ENCODE data around the gene SEMA4D.
A peak's percentile ranks its signal among the peaks of the same experiment; 100 is the strongest.

Gene SEMA4D

GRCh38 chr9:89500008-89500407 lies 2.1 kb upstream of the SEMA4D start:
- DNase-seq (ENCODE audit: low spot score): no peak

GRCh38 chr9:89498852-89499480 lies 1.1 kb upstream of the SEMA4D start:
- DNase-seq (ENCODE audit: low spot score): peak; percentile 57

DNA sequence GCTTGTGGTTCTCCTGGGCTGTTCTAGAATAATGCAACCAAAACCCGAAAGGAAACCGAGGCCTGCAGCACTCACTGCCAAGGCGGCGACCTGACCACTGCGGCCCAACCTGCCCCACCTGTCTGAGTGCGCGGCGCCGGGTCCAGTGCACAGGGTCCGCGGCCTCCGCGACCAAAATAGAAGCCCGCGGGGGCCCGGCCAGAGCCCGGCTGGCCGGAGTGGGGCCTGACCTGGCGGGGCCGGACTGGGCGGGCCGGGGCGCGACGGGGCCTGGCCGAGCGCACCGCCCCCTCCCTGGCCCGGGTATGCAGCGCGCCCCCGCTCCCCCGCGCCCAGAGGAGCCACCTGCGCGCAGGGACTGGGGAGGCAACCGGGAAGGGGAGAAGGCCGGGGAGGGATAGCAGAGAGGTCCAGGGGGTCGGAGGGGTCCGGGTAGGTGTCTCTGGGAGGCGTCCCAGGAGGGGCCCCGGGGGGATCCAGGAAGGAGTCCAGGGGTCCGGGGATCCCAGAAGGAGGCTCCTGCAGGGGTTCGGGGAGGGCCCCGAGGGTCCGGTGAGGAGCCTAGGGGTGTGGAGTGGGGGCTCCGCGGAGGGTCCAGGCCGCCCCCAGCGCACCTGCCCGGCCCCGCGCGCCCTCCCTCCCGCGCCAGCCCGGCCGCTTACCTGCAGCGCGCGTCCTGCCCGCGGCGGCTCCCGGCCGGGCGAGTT lies 503 bp downstream of the SEMA4D start:
- no peak for DNase-seq (ENCODE audit: low spot score)

GRCh38 chr9:89496645-89497256 lies 1.2 kb downstream of the SEMA4D start:
- DNase-seq (ENCODE audit: low spot score): no peak

GRCh38 chr9:89495824-89496560 lies 1.9 kb downstream of the SEMA4D start:
- DNase-seq (ENCODE audit: low spot score): no peak

GRCh38 chr9:89494199-89494598 lies 3.7 kb downstream of the SEMA4D start:
- DNase-seq (ENCODE audit: low spot score): no peak

DNA sequence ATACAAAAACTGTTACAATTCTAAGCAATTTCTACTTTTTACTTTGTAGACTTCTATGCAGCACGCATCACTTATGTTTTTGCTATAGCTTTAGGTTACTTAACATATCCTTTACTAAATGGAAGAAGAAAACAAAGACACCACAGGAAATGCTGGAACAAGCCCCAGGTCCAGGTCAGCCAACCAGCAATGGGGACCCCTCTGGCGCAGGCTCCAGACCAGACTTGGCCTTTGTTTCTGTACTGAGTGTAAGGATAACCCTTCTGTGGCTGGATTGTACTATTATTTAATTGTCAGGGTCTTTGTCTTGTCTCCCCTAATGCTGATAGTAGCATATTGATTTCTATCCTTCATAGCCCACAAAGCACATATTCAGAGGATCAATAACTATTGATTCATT lies 4.2 kb downstream of the SEMA4D start:
- no peak for DNase-seq (ENCODE audit: low spot score)

DNA sequence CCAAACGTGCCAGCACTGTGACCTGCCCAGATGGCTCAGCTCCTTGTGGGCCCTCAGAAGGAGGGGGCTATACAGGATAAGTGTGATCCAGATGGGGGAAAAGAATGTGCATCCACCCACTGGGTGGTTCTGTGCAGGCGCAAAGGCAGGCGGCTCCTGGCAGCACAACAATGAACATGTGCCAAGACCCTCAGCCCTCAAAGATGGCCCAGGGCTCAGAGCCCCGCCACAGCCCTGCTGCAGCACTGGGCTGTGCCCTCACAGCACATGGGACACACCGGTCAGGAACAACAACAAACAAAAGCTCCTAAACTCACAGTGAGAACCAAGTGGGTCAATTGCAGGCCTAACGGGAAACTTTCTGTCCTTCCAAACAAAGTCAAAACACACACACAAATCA lies 4.7 kb downstream of the SEMA4D start:
- no peak for DNase-seq (ENCODE audit: low spot score)

DNA sequence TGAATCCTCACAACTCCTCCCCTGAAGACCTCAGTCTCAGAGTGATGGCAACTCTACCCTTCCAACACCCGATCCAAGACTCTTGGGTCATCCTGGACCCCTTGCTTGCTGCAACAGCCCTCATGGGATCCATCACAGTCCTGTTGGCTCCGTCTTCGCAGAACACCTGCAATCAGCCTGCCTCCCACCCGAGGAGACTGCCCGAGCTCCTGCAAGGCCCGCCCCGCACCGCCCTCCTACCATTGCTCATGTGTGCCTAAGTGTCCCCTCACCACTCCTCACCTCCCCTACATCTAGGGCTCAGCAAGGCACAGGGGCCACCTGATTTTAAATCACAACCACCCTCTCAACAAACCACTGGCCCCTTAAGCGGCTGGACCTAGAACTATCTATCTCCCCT lies 5.3 kb downstream of the SEMA4D start:
- DNase-seq (ENCODE audit: low spot score): no peak

- DNase-seq (ENCODE audit: low spot score): no peak
These were observed 6.2 kb downstream of the SEMA4D start for GRCh38 chr9:89491694-89492093.

DNA sequence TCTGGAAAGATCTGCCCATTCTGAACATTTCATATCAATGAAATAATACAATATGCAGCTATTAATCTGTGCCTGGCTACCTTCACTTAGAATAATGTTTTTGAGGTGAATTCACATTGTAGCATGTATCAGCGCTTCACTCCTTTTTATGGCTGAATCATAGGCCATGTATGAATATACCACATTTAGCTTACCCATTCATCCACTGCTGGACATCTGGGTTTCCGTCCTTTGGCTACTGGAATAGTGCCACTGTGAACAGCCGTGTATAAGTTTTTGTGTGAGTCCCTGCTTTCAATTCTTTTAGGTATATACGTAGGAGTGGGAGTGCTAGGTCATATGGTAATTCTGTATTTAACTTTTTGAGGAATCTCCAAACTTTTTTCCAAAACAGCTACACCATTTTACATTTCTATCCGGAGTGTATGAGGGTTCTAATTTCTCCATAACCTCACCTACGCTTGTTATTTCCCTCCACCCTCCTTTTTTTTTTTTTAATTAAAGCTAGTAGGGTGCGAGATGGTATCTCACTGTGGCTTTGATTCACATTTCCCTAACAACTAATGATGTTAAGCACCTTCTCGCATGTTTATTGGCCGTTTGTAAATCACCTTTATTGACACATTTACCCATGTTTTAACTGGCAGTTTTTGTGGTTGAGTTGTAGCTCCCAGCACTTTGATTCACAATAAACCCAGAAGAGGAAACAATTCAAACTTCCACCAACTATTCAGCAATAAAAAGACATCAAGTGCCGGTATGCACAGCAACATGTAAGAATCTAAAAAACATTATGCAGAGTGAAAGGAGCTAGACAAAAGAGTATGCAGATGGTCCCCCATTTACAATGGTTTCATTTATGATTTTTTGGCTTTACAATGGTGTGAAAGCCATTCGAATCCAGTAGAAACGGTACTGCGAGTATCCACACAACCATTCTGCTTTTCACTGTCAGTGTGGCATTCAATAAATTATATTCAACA lies 8.1 kb downstream of the SEMA4D start:
- peak; percentile 87 for DNase-seq (ENCODE audit: low spot score)

DNA sequence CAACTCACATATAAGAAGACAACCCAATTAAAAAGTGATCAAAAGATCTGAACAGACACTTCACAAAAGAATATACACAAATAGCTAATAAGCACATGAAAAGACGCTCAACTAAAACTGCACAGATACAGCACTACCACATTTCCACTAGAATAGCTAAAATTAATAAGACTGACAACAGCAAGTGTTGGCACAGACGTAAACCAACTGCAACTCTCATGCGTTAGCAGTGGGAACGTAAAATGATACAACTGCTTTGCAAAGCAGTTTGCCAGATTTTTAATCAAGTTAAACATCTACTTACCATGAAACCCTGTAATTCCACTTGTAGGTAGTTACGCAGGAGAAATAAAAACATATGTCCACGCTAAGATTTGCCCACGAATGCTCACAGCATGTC lies 9.0 kb downstream of the SEMA4D start:
- DNase-seq (ENCODE audit: low spot score): no peak

DNA sequence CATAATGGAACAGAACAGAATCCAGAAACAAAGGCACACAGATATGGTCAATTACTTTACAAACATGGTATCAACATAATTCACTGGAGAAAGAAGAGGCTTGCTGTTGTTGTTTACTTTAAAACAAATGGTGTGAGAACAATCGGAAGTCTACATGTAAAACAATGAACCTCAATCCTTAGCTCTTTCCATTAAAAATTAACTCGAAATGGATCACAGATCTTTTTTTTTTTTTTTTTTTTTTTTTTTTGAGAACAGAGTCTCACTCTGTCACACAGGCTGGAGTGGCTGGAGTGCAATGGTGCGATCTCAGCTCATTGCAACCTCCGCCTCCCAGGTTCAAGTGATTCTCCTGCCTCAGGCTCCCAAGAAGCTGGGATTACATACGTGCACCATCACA lies 9.8 kb downstream of the SEMA4D start:
- no peak for DNase-seq (ENCODE audit: low spot score)

- no peak for DNase-seq (ENCODE audit: low spot score)
These were observed 11.2 kb downstream of the SEMA4D start for GRCh38 chr9:89486681-89487080.

DNA sequence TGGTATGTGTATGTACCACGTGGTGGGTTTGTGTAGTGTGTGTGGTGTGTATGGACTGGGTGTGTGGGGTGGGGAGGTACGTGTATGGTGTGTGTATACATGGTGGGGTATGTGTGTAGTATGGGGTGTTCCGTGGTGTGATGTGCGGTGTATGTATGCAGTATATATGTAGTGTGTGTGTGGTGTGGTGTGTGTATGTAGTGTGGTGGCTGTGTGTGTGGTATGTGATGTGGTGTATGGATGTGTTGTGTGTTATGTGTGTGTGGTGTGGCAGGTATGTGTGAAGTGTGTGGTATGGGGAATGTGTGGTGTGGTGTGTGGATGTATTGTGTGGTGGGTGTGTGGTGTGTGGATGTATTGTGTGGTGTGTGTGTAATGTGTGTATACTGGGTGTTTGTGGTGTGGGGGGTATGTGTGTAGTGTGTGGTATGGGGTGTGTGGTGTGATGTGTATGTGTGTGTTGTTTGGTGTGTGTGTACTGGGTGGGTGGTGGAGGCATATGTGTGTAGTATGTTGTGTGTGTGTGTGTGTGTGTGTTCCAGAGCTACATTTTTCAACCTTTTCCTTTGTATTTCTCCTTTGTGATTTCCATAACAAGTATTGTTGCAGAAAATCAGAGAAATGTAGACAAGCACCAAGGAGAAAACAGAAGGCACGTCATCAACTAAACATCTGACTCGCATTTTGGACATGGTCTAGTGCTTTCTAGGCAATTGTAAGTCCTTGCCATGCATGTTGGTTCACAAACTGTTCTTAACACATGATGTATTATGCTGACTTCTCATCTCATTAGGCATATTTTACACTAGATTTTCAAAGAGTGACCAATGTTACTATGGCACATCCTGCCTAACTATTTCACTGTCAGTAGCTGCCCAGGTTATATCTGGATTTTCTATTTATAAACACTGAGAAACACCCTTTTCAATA lies 13.2 kb downstream of the SEMA4D start:
- DNase-seq (ENCODE audit: low spot score): no peak

DNA sequence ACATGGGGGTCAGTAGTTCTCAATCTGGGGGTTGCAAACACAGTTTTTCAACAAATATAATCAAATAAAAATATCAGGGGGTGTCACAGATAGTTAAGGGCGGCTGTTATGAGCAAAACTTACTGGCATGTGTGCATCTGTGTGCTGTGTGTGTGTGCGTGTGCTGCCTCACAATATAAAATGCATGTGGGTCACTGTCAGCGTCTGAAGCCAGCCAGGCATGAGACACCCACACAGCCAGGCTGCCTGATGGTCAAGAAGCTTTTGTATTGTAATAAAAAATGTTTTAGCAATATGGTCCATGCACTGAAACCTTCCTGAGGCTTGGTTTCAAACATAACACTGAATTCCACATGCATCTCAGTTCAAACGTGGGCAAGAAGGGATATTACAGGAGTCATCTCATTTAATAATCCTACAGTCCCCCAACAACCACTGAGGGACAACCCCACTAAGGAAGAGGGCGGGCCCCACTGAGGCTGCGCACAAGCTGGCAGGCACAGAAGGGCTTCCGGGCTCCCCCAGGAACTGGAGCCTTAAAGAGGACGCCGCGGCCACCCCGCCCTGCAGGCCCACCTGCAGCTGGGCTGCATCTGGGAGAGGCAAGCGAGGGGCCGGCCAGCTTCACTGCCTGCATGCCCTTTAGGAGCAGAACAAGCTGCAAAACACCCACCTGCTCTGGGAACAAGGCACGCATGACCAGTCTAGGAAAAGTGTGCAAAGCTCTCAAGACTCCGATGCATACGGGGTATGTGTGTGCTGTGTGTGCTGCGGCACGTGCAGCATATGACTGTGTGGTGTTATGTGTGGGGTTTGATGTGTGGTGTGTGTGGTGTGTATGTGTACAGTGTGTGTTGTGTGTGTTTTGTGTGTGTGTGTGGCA lies 14.1 kb downstream of the SEMA4D start:
- peak; percentile 67 for DNase-seq (ENCODE audit: low spot score)

DNA sequence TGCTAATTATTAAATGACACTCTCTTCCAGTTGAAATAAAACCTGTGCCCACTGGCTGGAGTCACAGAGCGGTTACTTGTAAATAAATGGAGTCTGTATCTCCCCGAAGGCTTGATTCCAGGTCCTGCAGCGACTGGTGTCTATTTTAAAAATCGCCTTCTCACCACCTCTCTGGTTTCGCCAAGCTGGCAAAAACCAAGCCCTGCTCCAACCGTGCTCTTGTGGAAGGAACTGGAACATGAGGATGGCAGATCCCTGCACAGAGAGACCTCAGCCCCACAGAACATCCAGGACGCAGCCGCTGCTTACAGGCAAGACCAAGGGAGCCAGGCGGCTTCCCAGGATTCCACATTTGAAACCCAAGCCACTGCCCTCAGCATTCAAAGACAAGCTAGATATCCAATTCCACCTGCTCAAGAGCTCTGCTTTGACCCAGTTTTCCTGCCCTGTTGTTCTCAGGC lies 15.0 kb downstream of the SEMA4D start:
- no peak for DNase-seq (ENCODE audit: low spot score)

DNA sequence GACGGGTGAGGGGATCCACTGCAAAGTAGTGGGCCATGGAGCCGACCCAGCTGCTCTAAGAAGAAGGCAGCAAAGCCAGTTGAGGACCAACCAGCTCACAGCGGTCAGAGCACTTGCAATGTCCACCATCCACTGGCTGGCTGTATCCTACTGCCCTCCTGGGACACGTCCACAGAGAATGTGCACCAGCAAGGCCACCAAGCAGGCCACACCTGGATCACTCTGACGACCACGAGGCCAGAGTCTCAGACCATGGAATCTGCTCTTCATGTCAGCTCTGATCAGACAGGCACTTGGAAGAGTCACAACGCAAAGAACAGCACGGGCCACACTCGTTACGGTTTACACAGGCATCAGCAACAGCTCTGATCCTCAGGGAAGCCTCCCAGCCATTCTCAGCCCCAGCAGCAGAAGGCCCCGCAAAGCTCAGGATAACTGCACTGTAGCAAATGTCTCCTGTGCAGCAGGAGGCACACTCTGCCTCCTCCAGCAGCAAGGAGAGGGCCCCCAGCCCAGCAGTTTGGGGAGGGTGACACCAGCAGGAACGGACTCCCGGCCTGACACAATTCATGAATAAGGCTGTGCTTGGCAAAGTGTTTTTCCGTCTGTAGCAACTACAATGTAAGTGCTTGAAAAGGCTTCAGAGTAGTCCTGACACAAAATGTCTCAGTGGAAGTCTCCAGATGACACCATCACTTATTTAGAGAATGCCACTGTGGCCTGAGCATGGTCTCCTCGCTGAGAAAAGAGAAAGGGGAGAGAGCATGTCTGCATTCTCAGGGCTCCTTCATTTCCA lies 15.7 kb downstream of the SEMA4D start:
- DNase-seq (ENCODE audit: low spot score): no peak

- peak; percentile 60 for DNase-seq (ENCODE audit: low spot score)
These were observed 16.4 kb downstream of the SEMA4D start for GRCh38 chr9:89481538-89481915.
